ENCODE results near the gene NKAIN2.

Gene NKAIN2

DNA sequence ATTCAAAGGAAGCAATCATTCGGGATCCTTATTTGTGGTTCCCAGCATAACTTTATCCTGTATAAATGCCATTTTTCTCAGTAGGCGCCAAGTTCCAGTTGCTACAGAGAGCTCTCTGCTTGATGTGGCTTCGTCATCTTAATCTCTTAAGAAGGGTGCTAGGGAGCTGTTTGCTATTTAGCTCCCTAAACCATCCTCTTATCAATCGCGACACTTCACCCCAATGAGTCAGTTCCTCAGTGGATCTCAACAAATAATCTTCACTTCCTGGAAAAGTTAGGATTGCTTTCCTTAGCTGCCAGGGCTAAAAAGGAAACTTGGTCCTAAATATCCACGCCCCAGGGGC, 1.3 kb upstream of the NKAIN2 start:
- Histone ChIP-seq H3K27me3 (replicated peaks; ENCODE audit: insufficient read depth, low read length) (no peaks in the 10 kb centered on the region), H2AFZ (ENCODE audit: low read length) (no peak overlapping the region), H3F3A (ENCODE audit: insufficient read depth, low read length) (peaks cover 12% of the 10 kb centered on the region; the same call in 1 of the 2 replicates), H3K9me3 (replicated peaks; ENCODE audit: insufficient read depth, low read length) (no peaks in the 10 kb centered on the region), H4K20me1 (ENCODE audit: insufficient read depth, low read length) (no peaks in the 10 kb centered on the region), H3K36me3 (replicated peaks; ENCODE audit: insufficient read depth, low read length) (no peaks in the 10 kb centered on the region), H3K4me1 (ENCODE audit: low read length) (no peaks in the 10 kb centered on the region), H3K9me2 (replicated peaks; ENCODE audit: insufficient read depth, low read length) (no peaks in the 10 kb centered on the region), H3K4me2 (ENCODE audit: low read depth, low read length) (peak overlapping the region; percentile 97; the same call in 1 of the 2 replicates), H3K9ac (ENCODE audit: low read length) (no peak overlapping the region), H3K27ac (ENCODE audit: low read length) (no peak overlapping the region), H3K79me2 (ENCODE audit: low read length) (peaks cover 9% of the 10 kb centered on the region; the same call in 1 of the 2 replicates), H3K4me3 (ENCODE audit: low read length) (no peak overlapping the region)
- TF ChIP-seq CTCF (IDR thresholded peaks at IDR 0.05; ENCODE audit: low read length) (no peak), EZH2phosphoT487 (IDR thresholded peaks at IDR 0.05; ENCODE audit: low read length) (no peak), EZH2 (optimal IDR thresholded peaks at IDR 0.05; ENCODE audit: low read depth, low read length) (no peak)
- no peak for DNase-seq

DNA sequence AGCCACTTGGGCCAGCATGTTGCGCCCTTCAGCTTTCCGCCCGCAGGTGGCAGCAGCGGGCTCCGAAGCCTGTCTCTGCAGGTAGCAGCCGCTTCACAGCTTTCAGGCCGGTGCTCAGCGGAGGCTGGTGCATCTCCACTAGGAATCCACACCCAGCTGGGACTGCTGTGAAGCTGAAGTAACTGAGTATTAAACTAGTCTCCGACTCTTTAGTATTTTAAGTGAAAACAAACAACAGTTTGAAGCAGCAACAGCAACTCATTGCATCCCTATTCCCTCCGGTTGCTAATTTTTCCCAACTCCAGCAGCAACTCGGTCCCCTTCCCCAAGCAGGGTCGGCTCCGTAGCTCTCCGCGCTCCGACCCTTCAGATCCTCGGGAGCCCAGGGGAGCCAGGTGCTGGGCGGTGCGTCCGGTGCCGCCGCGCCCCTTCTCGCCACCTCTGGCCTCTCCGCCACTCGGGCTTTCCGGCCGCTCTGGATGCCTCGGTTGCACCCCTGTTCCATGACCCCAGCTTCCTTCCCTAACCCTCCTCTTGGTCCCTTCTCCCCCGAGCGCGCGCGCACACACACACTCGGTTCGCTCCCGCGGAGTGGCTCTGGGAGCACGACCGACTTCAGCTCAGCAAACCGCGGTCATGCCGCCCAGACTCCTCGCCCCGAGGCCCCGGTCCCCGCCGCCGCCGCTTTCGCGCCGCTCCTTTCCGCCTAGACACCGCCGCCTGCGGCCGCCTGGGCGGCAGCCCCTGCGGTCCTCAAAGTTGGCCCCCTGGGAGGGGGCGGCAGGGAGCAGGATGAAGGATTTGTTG, 765 bp upstream of the NKAIN2 start:
- peak; percentile 91 for DNase-seq
- H3K9me3 ChIP-seq (replicated peaks; ENCODE audit: insufficient read depth, low read length): no peaks in the 10 kb centered on the region
- H3K36me3 ChIP-seq (replicated peaks; ENCODE audit: insufficient read depth, low read length): no peaks in the 10 kb centered on the region
- H3F3A ChIP-seq (ENCODE audit: insufficient read depth, low read length): peaks cover 12% of the 10 kb centered on the region; the same call in 1 of the 2 replicates
- no peaks in the 10 kb centered on the region for H3K4me1 ChIP-seq (ENCODE audit: low read length)
- no peak overlapping the region; the same call in 1 of the 2 replicates for H3K27ac ChIP-seq (ENCODE audit: low read length)
- H2AFZ ChIP-seq (ENCODE audit: low read length): peak overlapping the region; percentile 90
- H3K9ac ChIP-seq (ENCODE audit: low read length): peak overlapping the region; percentile 39; the same call in 1 of the 2 replicates
- no peaks in the 10 kb centered on the region for H3K9me2 ChIP-seq (replicated peaks; ENCODE audit: insufficient read depth, low read length)
- peak overlapping the region; percentile 97 for H3K4me2 ChIP-seq (ENCODE audit: low read depth, low read length)
- TF ChIP-seq CTCF (IDR thresholded peaks at IDR 0.05; ENCODE audit: low read length) (peak; percentile 92), EZH2phosphoT487 (IDR thresholded peaks at IDR 0.05; ENCODE audit: low read length) (no peak)
- H3K27me3 ChIP-seq (replicated peaks; ENCODE audit: insufficient read depth, low read length): no peaks in the 10 kb centered on the region
- no peaks in the 10 kb centered on the region for H4K20me1 ChIP-seq (ENCODE audit: insufficient read depth, low read length)
- peaks cover 9% of the 10 kb centered on the region; the same call in 1 of the 2 replicates for H3K79me2 ChIP-seq (ENCODE audit: low read length)
- H3K4me3 ChIP-seq (ENCODE audit: low read length): peak overlapping the region; percentile 73

DNA sequence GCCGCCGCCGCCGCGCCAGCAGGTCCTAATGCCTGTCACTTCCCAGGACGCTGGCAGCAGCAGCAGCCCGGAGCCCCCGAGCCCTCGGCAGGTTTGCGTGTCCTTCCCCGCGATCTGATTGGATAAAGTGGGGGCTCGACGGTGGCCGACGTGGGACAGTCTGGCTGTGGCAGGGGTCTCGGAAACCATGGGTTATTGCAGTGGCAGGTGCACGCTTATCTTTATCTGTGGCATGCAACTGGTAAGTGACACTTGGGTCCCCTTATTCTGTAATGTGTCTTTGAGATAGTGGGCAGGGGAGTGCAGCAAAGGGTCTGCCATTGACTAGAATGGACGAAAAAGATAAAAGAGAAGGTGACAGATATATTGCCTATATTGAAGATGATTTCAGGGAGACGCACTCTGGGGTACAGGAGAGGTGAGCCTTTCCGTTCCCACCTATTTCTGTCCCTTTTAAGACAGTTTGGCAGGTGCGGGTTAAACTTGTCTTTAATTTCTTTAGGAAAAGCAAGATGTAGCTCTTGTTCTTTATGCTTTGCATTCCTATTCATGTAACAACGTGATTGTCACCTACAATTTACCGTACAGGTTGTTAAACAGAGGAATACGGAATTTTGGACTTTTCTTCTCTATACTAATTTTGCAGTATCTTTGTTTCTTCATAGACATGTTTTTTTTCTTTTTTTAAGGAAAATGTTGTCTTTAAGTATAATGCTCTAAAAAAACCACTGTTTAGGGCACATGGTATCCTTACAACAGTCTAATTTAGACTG, 535 bp downstream of the NKAIN2 start:
- Histone ChIP-seq H3K4me1 (ENCODE audit: low read length) (no peaks in the 10 kb centered on the region), H3K4me2 (ENCODE audit: low read depth, low read length) (peak overlapping the region; percentile 67; the same call in 1 of the 2 replicates), H3K9ac (ENCODE audit: low read length) (peak overlapping the region; percentile 28; the same call in 1 of the 2 replicates), H3K4me3 (ENCODE audit: low read length) (peak overlapping the region; percentile 63), H3K9me3 (replicated peaks; ENCODE audit: insufficient read depth, low read length) (no peaks in the 10 kb centered on the region), H3K79me2 (ENCODE audit: low read length) (peaks cover 16% of the 10 kb centered on the region; the same call in 1 of the 2 replicates), H3K9me2 (replicated peaks; ENCODE audit: insufficient read depth, low read length) (no peaks in the 10 kb centered on the region), H3F3A (ENCODE audit: insufficient read depth, low read length) (peaks cover 12% of the 10 kb centered on the region; the same call in 1 of the 2 replicates), H3K27ac (ENCODE audit: low read length) (peak overlapping the region; percentile 13; the same call in 1 of the 2 replicates), H2AFZ (ENCODE audit: low read length) (peak overlapping the region; percentile 71), H3K27me3 (replicated peaks; ENCODE audit: insufficient read depth, low read length) (no peaks in the 10 kb centered on the region), H4K20me1 (ENCODE audit: insufficient read depth, low read length) (no peaks in the 10 kb centered on the region), H3K36me3 (replicated peaks; ENCODE audit: insufficient read depth, low read length) (no peaks in the 10 kb centered on the region)
- TF ChIP-seq EZH2 (optimal IDR thresholded peaks at IDR 0.05; ENCODE audit: low read depth, low read length): no peak
- no peak for TF ChIP-seq EZH2phosphoT487 (IDR thresholded peaks at IDR 0.05; ENCODE audit: low read length)
- no peak for TF ChIP-seq CTCF (IDR thresholded peaks at IDR 0.05; ENCODE audit: low read length)
- DNase-seq: peak; percentile 56
